HEK293T (cell line): ENCODE measurements around the gene TRAPPC1.

Experiments used
- CTCF ChIA-PET: fragments of 350-600 bp; formaldehyde crosslinking; extraction: SDS; loops from one replicate; lab custom pipeline; 2021; ENCODE audit warnings: antibody characterized with exemption, inconsistent platforms; lab: Yijun Ruan, JAX
- POLR2A ChIA-PET: fragments of 350-600 bp; formaldehyde crosslinking; extraction: SDS; loops from one replicate; lab custom pipeline; 2020; ENCODE audit warnings: antibody characterized with exemption, inconsistent platforms; lab: Yijun Ruan, JAX
- DNase-seq: peaks from one replicate; pipeline ENCODE4 v3.0.0; 2012; ENCODE audit warnings: mixed read lengths; ENCODE audit errors: extremely low spot score
- ARNT ChIP-seq: fragments of 450-650 bp; IDR thresholded peaks from 2 replicates; pipeline ENCODE4 v1.6.1; 2017; ENCODE audit warnings: mild to moderate bottlenecking
- BHLHE40 ChIP-seq: fragments of 450-650 bp; IDR thresholded peaks from 2 replicates; pipeline ENCODE4 v1.6.1; 2016; ENCODE audit warnings: mild to moderate bottlenecking, moderate library complexity, borderline replicate concordance
- CTBP1 ChIP-seq: fragments of 450-650 bp; IDR thresholded peaks from 2 replicates; pipeline ENCODE4 v1.6.1; 2016; ENCODE audit warnings: borderline replicate concordance
- ELF4 ChIP-seq: fragments of 450-650 bp; IDR thresholded peaks from 2 replicates; pipeline ENCODE4 v1.6.1; 2017; ENCODE audit warnings: antibody characterized with exemption
- FOXA1 ChIP-seq: fragments of 450-650 bp; IDR thresholded peaks from 2 replicates; pipeline ENCODE4 v1.6.1; 2016; ENCODE audit warnings: mild to moderate bottlenecking
- FOXK2 ChIP-seq: fragments of 450-650 bp; IDR thresholded peaks from 2 replicates; pipeline ENCODE4 v1.6.1; 2016; ENCODE audit warnings: mild to moderate bottlenecking
- FOXM1 ChIP-seq: fragments of 450-650 bp; IDR thresholded peaks from 2 replicates; pipeline ENCODE4 v1.6.1; 2017; ENCODE audit warnings: mild to moderate bottlenecking, borderline replicate concordance
- HDGF ChIP-seq: fragments of 450-650 bp; IDR thresholded peaks from 2 replicates; pipeline ENCODE4 v1.6.1; 2017; ENCODE audit warnings: antibody characterized with exemption, borderline replicate concordance
- L3MBTL2 ChIP-seq: fragments of 450-650 bp; conservative IDR thresholded peaks from 2 replicates; pipeline ENCODE4 v1.6.1; 2016; ENCODE audit warnings: mild to moderate bottlenecking
- LEF1 ChIP-seq: fragments of 450-650 bp; IDR thresholded peaks from 2 replicates; pipeline ENCODE4 v1.6.1; 2017; ENCODE audit warnings: mild to moderate bottlenecking, borderline replicate concordance
- NFRKB ChIP-seq: fragments of 450-650 bp; IDR thresholded peaks from 2 replicates; pipeline ENCODE4 v1.6.1; 2016; ENCODE audit warnings: mild to moderate bottlenecking, moderate library complexity
- PKNOX1 ChIP-seq: fragments of 450-650 bp; IDR thresholded peaks from 2 replicates; pipeline ENCODE4 v1.6.1; 2016
- SP1 ChIP-seq: fragments of 450-650 bp; IDR thresholded peaks from 2 replicates; pipeline ENCODE4 v1.6.1; 2017
- SUZ12 ChIP-seq: fragments of 450-650 bp; IDR thresholded peaks from 2 replicates; pipeline ENCODE4 v1.6.1; 2016; ENCODE audit warnings: mild to moderate bottlenecking
- TARDBP ChIP-seq: fragments of 450-650 bp; IDR thresholded peaks from 2 replicates; pipeline ENCODE4 v1.6.1; 2016
- ZNF384 ChIP-seq: fragments of 450-650 bp; IDR thresholded peaks from 2 replicates; pipeline ENCODE4 v1.6.1; 2016

TRAPPC1 gene

GRCh38 chr17:7916385-7916682 is 15.4 kb downstream of the TRAPPC1 start:
- ChIA-PET POLR2A (interaction anchor here (0.7 to 6.0 kb wide), 20 partner anchors 9 to 99 kb away, joined by 3 to 69 read pairs (median 4); partner anchors contain the start of genes CNTROB, KDM6B, NAA38 and TRAPPC1), CTCF (interaction anchor here (1.1 to 2.8 kb wide), 3 partner anchors 74 to 141 kb away, joined by 3 to 14 read pairs (median 7); no protein-coding TSS in a partner anchor)
- no peak for DNase-seq
- no peak for TF ChIP-seq HDGF
- no peak for TF ChIP-seq PKNOX1
- no peak for TF ChIP-seq NFRKB
- no peak; the same call in none of the 2 replicates for TF ChIP-seq L3MBTL2
- TF ChIP-seq TARDBP: no peak
- TF ChIP-seq FOXM1: no peak

GRCh38 chr17:7915611-7916384 is 15.9 kb downstream of the TRAPPC1 start, which contains the start of gene RNF227:
RNF227 (minus strand) TSS chr17:7916289; CDS start chr17:7916195, 94 bp downstream.
- ChIA-PET CTCF (interaction anchor here (1.1 to 2.8 kb wide), 3 partner anchors 74 to 142 kb away, joined by 3 to 14 read pairs (median 7); no protein-coding TSS in a partner anchor), POLR2A (interaction anchor here (0.7 to 6.0 kb wide), 22 partner anchors 9 to 295 kb away, joined by 3 to 69 read pairs (median 4); partner anchors contain the start of genes AURKB, CNTROB, KDM6B and NAA38)
- DNase-seq: peak; percentile 83
- TF ChIP-seq SP1 (no peak), BHLHE40 (no peak), L3MBTL2 (peak; percentile 98), FOXM1 (peak; percentile 64; the same call in 1 of the 2 replicates), TARDBP (no peak)

- no peak for DNase-seq
- no peak for TF ChIP-seq SUZ12
- peak; percentile 10; the same call in 1 of the 2 replicates for TF ChIP-seq ZNF384
- ChIA-PET CTCF (interaction anchor here (2.3 to 2.8 kb wide), 2 partner anchors 75 to 142 kb away, joined by 7 to 14 read pairs; no protein-coding TSS in a partner anchor), POLR2A (interaction anchor here (0.7 to 6.0 kb wide), 15 partner anchors 8 to 295 kb away, joined by 3 to 69 read pairs (median 4); partner anchors contain the start of genes AURKB, CNTROB, KDM6B and TRAPPC1)
Measured at GRCh38 chr17:7915179-7915610, 16.6 kb downstream of the TRAPPC1 start.

GRCh38 chr17:7912927-7913524 is 18.7 kb downstream of the TRAPPC1 start:
- ChIA-PET POLR2A (interaction anchor here (1.1 to 2.4 kb wide), 2 partner anchors 19 to 71 kb away, joined by 4 to 9 read pairs; partner anchors contain the start of genes CNTROB and TRAPPC1), CTCF (interaction anchor here (0.6 to 1.2 kb wide), 7 partner anchors 31 to 413 kb away, joined by 3 to 4 read pairs (median 3); no protein-coding TSS in a partner anchor)
- peak; percentile 100 for TF ChIP-seq ZNF384
- no peak for TF ChIP-seq FOXA1
- DNase-seq: peak; percentile 64

GRCh38 chr17:7911116-7911515 is 20.6 kb downstream of the TRAPPC1 start:
- no peak for DNase-seq
- POLR2A ChIA-PET: no interaction called here
- no peak for TF ChIP-seq ARNT
- no peak for TF ChIP-seq FOXM1
- no peak for TF ChIP-seq BHLHE40
- TF ChIP-seq TARDBP: no peak
- TF ChIP-seq FOXK2: no peak
- no peak for TF ChIP-seq CTBP1
- no peak for TF ChIP-seq LEF1
- no peak for TF ChIP-seq ZNF384
- no peak for TF ChIP-seq FOXA1
- no peak for TF ChIP-seq PKNOX1
- TF ChIP-seq SUZ12: no peak
- no peak for TF ChIP-seq L3MBTL2
- TF ChIP-seq SP1: no peak
- TF ChIP-seq NFRKB: no peak
- TF ChIP-seq HDGF: no peak
- no peak for TF ChIP-seq ELF4
- CTCF ChIA-PET: no interaction called here

GRCh38 chr17:7910711-7911110 is 21.0 kb downstream of the TRAPPC1 start:
- ChIA-PET POLR2A (no interaction called here), CTCF (no interaction called here)
- TF ChIP-seq ARNT (no peak), ZNF384 (no peak), L3MBTL2 (no peak), SUZ12 (no peak), FOXK2 (no peak), NFRKB (no peak), ELF4 (no peak), CTBP1 (no peak), SP1 (no peak), LEF1 (no peak), BHLHE40 (no peak), TARDBP (no peak), PKNOX1 (no peak)
- DNase-seq: no peak
